ENCODE results near the gene ACOX1. TPM values are rescaled to one million over a fixed set of nuclear protein-coding genes. Genes with fewer than 3 reads are reported as not detected.
"Not testable (repeated sequence)": the region's sequence is repeated elsewhere in the genome, so short reads cannot be mapped to it uniquely, and the experiment has no call there.

Gene ACOX1
- total and polyA plus RNA-seq, 2 experiments from 2014 or later: 17.4 to 36.3 TPM

- Histone ChIP-seq H3F3A (ENCODE audit: insufficient read depth) (peaks cover 11% of the 10 kb centered on the region), H3K4me1 (ENCODE audit: insufficient read depth) (peaks cover 23% of the 10 kb centered on the region), H3K4me2 (ENCODE audit: unreplicated experiment) (peak overlapping the region; percentile 77), H3K27ac (peak overlapping the region; percentile 15; the same call in 1 of the 2 replicates), H3K36me3 (ENCODE audit: low read depth) (no peaks in the 10 kb centered on the region), H3K9me3 (ENCODE audit: low read depth) (no peaks in the 10 kb centered on the region), H3K79me2 (ENCODE audit: insufficient read depth) (peaks cover 83% of the 10 kb centered on the region), H3K9me2 (ENCODE audit: insufficient read depth) (no peaks in the 10 kb centered on the region), H4K20me1 (ENCODE audit: insufficient read depth) (no peaks in the 10 kb centered on the region), H3K9ac (peak overlapping the region; percentile 47), H2AFZ (no peak overlapping the region), H3K27me3 (replicated peaks; ENCODE audit: insufficient read depth) (no peaks in the 10 kb centered on the region), H3K4me3 (peak overlapping the region; percentile 51)
- peak; percentile 30 for DNase-seq
- in situ Hi-C loops (cut with MboI): no loop called here
- TF ChIP-seq EZH2 (IDR thresholded peaks at IDR 0.05; ENCODE audit: insufficient read depth, poor library complexity, severe bottlenecking) (no peak), EZH2phosphoT487 (IDR thresholded peaks at IDR 0.05; ENCODE audit: insufficient read depth, low read depth) (no peak)
- WGBS, 2 experiments (ENCODE audit: low coverage in 1 of 2, low lambda C conversion rate in 2 of 2, missing lambda C conversion rate in 2 of 2): 9 to 11% methylated on average over 5 of the region's 5 CpGs
Measured at GRCh38 chr17:75975757-75976174, 3.2 kb downstream of the ACOX1 start.

- H2AFZ ChIP-seq; H3K9ac ChIP-seq; DNase-seq; in situ Hi-C loops (cut with MboI); H4K20me1 ChIP-seq (ENCODE audit: insufficient read depth); H3K27me3 ChIP-seq (replicated peaks; ENCODE audit: insufficient read depth); H3K9me2 ChIP-seq (ENCODE audit: insufficient read depth); H3K27ac ChIP-seq; H3K9me3 ChIP-seq (ENCODE audit: low read depth); H3K36me3 ChIP-seq (ENCODE audit: low read depth): not testable (repeated sequence)
- WGBS, 2 experiments (ENCODE audit: low coverage in 1 of 2, low lambda C conversion rate in 2 of 2, missing lambda C conversion rate in 2 of 2): 94 to 97% methylated on average over 6 of the region's 6 CpGs
- Histone ChIP-seq H3K4me1 (ENCODE audit: insufficient read depth) (peaks cover 21% of the 10 kb centered on the region), H3K4me3 (peak overlapping the region; percentile 51; the same call in 1 of the 2 replicates), H3K79me2 (ENCODE audit: insufficient read depth) (peaks cover 84% of the 10 kb centered on the region), H3K4me2 (ENCODE audit: unreplicated experiment) (peak overlapping the region; percentile 77), H3F3A (ENCODE audit: insufficient read depth) (peaks cover 11% of the 10 kb centered on the region)
Measured at GRCh38 chr17:75975187-75975586, 3.8 kb downstream of the ACOX1 start.

- no peak for TF ChIP-seq EZH2 (IDR thresholded peaks at IDR 0.05; ENCODE audit: insufficient read depth, poor library complexity, severe bottlenecking)
- TF ChIP-seq EZH2phosphoT487 (IDR thresholded peaks at IDR 0.05; ENCODE audit: insufficient read depth, low read depth): no peak
- Histone ChIP-seq H3K9me2 (ENCODE audit: insufficient read depth) (no peaks in the 10 kb centered on the region), H4K20me1 (ENCODE audit: insufficient read depth) (no peaks in the 10 kb centered on the region), H3K9ac (no peak overlapping the region), H3K4me2 (ENCODE audit: unreplicated experiment) (no peak overlapping the region), H3K4me3 (no peak overlapping the region), H3K79me2 (ENCODE audit: insufficient read depth) (peaks cover 89% of the 10 kb centered on the region), H3K27ac (no peak overlapping the region), H3K9me3 (ENCODE audit: low read depth) (no peaks in the 10 kb centered on the region), H3K36me3 (ENCODE audit: low read depth) (peaks cover 5% of the 10 kb centered on the region; the same call in 1 of the 2 replicates), H3K4me1 (ENCODE audit: insufficient read depth) (peaks cover 10% of the 10 kb centered on the region; the same call in 1 of the 2 replicates), H2AFZ (no peak overlapping the region), H3K27me3 (replicated peaks; ENCODE audit: insufficient read depth) (no peaks in the 10 kb centered on the region), H3F3A (ENCODE audit: insufficient read depth) (peaks cover 12% of the 10 kb centered on the region)
- WGBS, 2 experiments (ENCODE audit: low coverage in 1 of 2, low lambda C conversion rate in 2 of 2, missing lambda C conversion rate in 2 of 2): 67 to 68% methylated on average over 7 of the region's 7 CpGs
- in situ Hi-C loops (cut with MboI): no loop called here
- no peak for DNase-seq
Measured at GRCh38 chr17:75970626-75971025, 8.3 kb downstream of the ACOX1 start.

DNA sequence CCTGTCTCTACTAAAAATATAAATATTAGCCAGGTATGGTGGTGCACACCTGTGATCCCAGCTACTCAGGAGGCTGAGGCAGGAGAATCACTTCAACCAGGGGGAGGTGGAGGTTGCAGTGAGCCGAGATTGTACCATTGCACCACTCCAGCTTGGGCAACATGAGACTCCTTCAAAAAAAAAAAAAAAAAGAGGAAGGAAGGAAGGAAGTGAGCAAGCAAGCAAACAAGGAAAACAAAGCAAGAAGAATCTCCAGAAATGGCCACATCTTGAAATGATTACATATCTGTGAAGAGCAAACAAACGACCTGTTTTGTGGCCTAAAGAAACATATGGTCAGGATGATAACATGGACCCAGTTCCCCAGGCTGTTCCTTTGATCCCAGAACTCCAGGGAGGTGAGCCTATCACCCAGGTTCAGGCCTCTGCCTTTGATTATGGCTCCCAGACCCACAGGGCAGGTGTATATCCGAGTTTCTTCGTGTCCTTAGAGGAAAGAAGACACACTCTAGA, 8.9 kb downstream of the ACOX1 start:
- in situ Hi-C loops (cut with MboI): no loop called here
- Histone ChIP-seq H3F3A (ENCODE audit: insufficient read depth) (peaks cover 12% of the 10 kb centered on the region), H3K27me3 (replicated peaks; ENCODE audit: insufficient read depth) (no peaks in the 10 kb centered on the region), H3K4me2 (ENCODE audit: unreplicated experiment) (no peak overlapping the region), H3K4me1 (ENCODE audit: insufficient read depth) (peaks cover 7% of the 10 kb centered on the region; the same call in 1 of the 2 replicates), H3K4me3 (no peak overlapping the region), H3K9me3 (ENCODE audit: low read depth) (no peaks in the 10 kb centered on the region), H2AFZ (no peak overlapping the region), H3K9me2 (ENCODE audit: insufficient read depth) (no peaks in the 10 kb centered on the region), H3K36me3 (ENCODE audit: low read depth) (peaks cover 5% of the 10 kb centered on the region; the same call in 1 of the 2 replicates), H4K20me1 (ENCODE audit: insufficient read depth) (no peaks in the 10 kb centered on the region), H3K9ac (no peak overlapping the region), H3K79me2 (ENCODE audit: insufficient read depth) (peaks cover 89% of the 10 kb centered on the region), H3K27ac (no peak overlapping the region)
- TF ChIP-seq EZH2phosphoT487 (IDR thresholded peaks at IDR 0.05; ENCODE audit: insufficient read depth, low read depth) (no peak), EZH2 (IDR thresholded peaks at IDR 0.05; ENCODE audit: insufficient read depth, poor library complexity, severe bottlenecking) (no peak)
- DNase-seq: peak; percentile 52
- WGBS, 2 experiments (ENCODE audit: low coverage in 1 of 2, low lambda C conversion rate in 2 of 2, missing lambda C conversion rate in 2 of 2): 38 to 42% methylated on average over 4 of the region's 4 CpGs

- in situ Hi-C loops (cut with MboI); H3K9ac ChIP-seq; H2AFZ ChIP-seq; H3K4me2 ChIP-seq (ENCODE audit: unreplicated experiment); DNase-seq; H3K36me3 ChIP-seq (ENCODE audit: low read depth); H3K27me3 ChIP-seq (replicated peaks; ENCODE audit: insufficient read depth); H3K27ac ChIP-seq; H3K4me1 ChIP-seq (ENCODE audit: insufficient read depth); H3K9me2 ChIP-seq (ENCODE audit: insufficient read depth); H3K9me3 ChIP-seq (ENCODE audit: low read depth); H3K4me3 ChIP-seq; H4K20me1 ChIP-seq (ENCODE audit: insufficient read depth): not testable (repeated sequence)
- WGBS, 2 experiments (ENCODE audit: low coverage in 1 of 2, low lambda C conversion rate in 2 of 2, missing lambda C conversion rate in 2 of 2): 90 to 91% methylated on average over 10 of the region's 10 CpGs
- peaks cover 12% of the 10 kb centered on the region; the same call in 1 of the 2 replicates for H3F3A ChIP-seq (ENCODE audit: insufficient read depth)
- peaks cover 91% of the 10 kb centered on the region for H3K79me2 ChIP-seq (ENCODE audit: insufficient read depth)
Measured at GRCh38 chr17:75969044-75969443, 9.9 kb downstream of the ACOX1 start.

Measured in GM23248 (cell line).